A673 (cell line): ENCODE results near the gene IL17A. TPM values are rescaled to one million over a fixed set of nuclear protein-coding genes. Genes with fewer than 3 reads are reported as not detected.

Experiments
- BruUV-seq: library from RNA; stranded (reverse); fragments of 400-500 nt; replicated peaks from 2 replicates; lab custom pipeline; 2021; lab: Mats Ljungman, UMichigan
- CTCF ChIA-PET: fragments of 300-600 bp; sonication (Branson Sonifier 250); formaldehyde crosslinking; loops from one replicate; lab custom pipeline; 2022; ENCODE audit warnings: antibody characterized with exemption; lab: Charles Lee
- POLR2A ChIA-PET: fragments of 300-600 bp; sonication (Branson Sonifier 250); formaldehyde crosslinking; loops from one replicate; lab custom pipeline; 2022; ENCODE audit warnings: antibody characterized with exemption; ENCODE audit not compliant: low non-redundant PET; lab: Charles Lee
- DNase-seq: peaks from one replicate; pipeline ENCODE4 v3.0.0-alpha.2; 2015; ENCODE audit warnings: low spot score
- H3K27ac ChIP-seq: fragments of 200-600 bp; sonication (generic); 2 replicates; pipeline ENCODE4 v1.5.1; 2016; ENCODE audit warnings: mixed run types, low read depth, mild to moderate bottlenecking, mixed read lengths, antibody characterized with exemption, low read length; ENCODE audit not compliant: poor library complexity, severe bottlenecking
- H3K27me3 ChIP-seq: fragments of 200-600 bp; sonication (generic); replicated peaks from 2 replicates; pipeline ENCODE4 v1.6.1; 2017; ENCODE audit warnings: mixed run types, low read depth, mild to moderate bottlenecking, mixed read lengths, antibody characterized with exemption, low read length; ENCODE audit not compliant: insufficient read depth, poor library complexity
- H3K36me3 ChIP-seq: fragments of 200-600 bp; sonication (generic); 2 replicates; pipeline ENCODE4 v1.6.1; 2016; ENCODE audit warnings: mixed run types, mild to moderate bottlenecking, mixed read lengths, antibody characterized with exemption, low read length; ENCODE audit not compliant: insufficient read depth, poor library complexity, severe bottlenecking
- H3K4me1 ChIP-seq: fragments of 200-600 bp; sonication (generic); 2 replicates; pipeline ENCODE4 v1.6.1; 2017; ENCODE audit warnings: mixed run types, mild to moderate bottlenecking, mixed read lengths, antibody characterized with exemption, low read length; ENCODE audit not compliant: insufficient read depth, poor library complexity, severe bottlenecking
- H3K4me3 ChIP-seq: fragments of 200-600 bp; sonication (generic); 2 replicates; pipeline ENCODE4 v1.5.1; 2016; ENCODE audit warnings: low read depth, mixed run types, mild to moderate bottlenecking, mixed read lengths, low read length; ENCODE audit not compliant: poor library complexity, severe bottlenecking
- H3K9me3 ChIP-seq: fragments of 200-600 bp; sonication (generic); 2 replicates; pipeline ENCODE4 v1.6.1; 2016; ENCODE audit warnings: mixed run types, low read depth, mild to moderate bottlenecking, mixed read lengths, antibody characterized with exemption, low read length; ENCODE audit not compliant: poor library complexity, severe bottlenecking
- CTCF ChIP-seq: fragments of 300-800, 200-600 bp; sonication (generic); conservative IDR thresholded peaks from 2 replicates; pipeline ENCODE4 v1.5.1; 2017; ENCODE audit warnings: low read depth, mild to moderate bottlenecking, antibody characterized with exemption, low read length, moderate library complexity, mixed read lengths
- EZH2 ChIP-seq: fragments of 200-600 bp; sonication (generic); IDR thresholded peaks from 2 replicates; pipeline ENCODE4 v1.6.1; 2017; ENCODE audit warnings: borderline replicate concordance, low read depth, mild to moderate bottlenecking, mixed read lengths, antibody characterized with exemption, low read length; ENCODE audit not compliant: poor library complexity, severe bottlenecking
- intact Hi-C: fragments of 100-400 bp; cut with micrococcal nuclease; formaldehyde crosslinking; loops from one replicate; pipeline ENCODE4 v1.10.0; 2022; ENCODE audit not compliant: unreplicated experiment
- total RNA-seq: library from RNA; stranded (reverse); gene quantifications from 2 replicates; pipeline ENCODE4 v1.2.3, GENCODE V29; 2021

IL17A gene
- total RNA-seq, 1 experiment from 2014 or later, result not detected

GRCh38 chr6:52221302-52221701 lies 35.1 kb downstream of the IL17A start:
- DNase-seq, result no peak
- Histone ChIP-seq H3K36me3 (no peaks in the 10 kb centered on the region), H3K27ac (no peak overlapping the region), H3K4me3 (no peak overlapping the region), H3K4me1 (no peaks in the 10 kb centered on the region), H3K9me3 (no peaks in the 10 kb centered on the region), H3K27me3 (no peaks in the 10 kb centered on the region)
- no TSS peak for BruUV-seq
- POLR2A ChIA-PET, result no interaction called here
- TF ChIP-seq EZH2 (no peak), CTCF (no peak)
- intact Hi-C loops, result no loop called here
- CTCF ChIA-PET, result no interaction called here

- Histone ChIP-seq H3K9me3 (no peaks in the 10 kb centered on the region), H3K4me1 (peaks cover under 1% of the 10 kb centered on the region), H3K36me3 (no peaks in the 10 kb centered on the region), H3K4me3 (no peak overlapping the region), H3K27ac (no peak overlapping the region), H3K27me3 (no peaks in the 10 kb centered on the region)
- TF ChIP-seq CTCF, result no peak
- TF ChIP-seq EZH2, result no peak
- DNase-seq, result no peak
- intact Hi-C loops, result no loop called here
- CTCF ChIA-PET, result no interaction called here
- no TSS peak for BruUV-seq
- POLR2A ChIA-PET, result no interaction called here
These were observed 41.3 kb downstream of the IL17A start for GRCh38 chr6:52227495-52227894.

GRCh38 chr6:52230685-52231084 lies 44.5 kb downstream of the IL17A start:
- intact Hi-C loops, result loop anchor here (10.0 kb wide), 1 partner anchor 376 kb away; no protein-coding TSS in a partner anchor
- Histone ChIP-seq H3K4me1 (peaks cover 16% of the 10 kb centered on the region), H3K4me3 (no peak overlapping the region), H3K36me3 (no peaks in the 10 kb centered on the region), H3K9me3 (no peaks in the 10 kb centered on the region), H3K27ac (no peak overlapping the region), H3K27me3 (no peaks in the 10 kb centered on the region)
- BruUV-seq, result no TSS peak
- CTCF ChIA-PET, result no interaction called here
- TF ChIP-seq EZH2 (no peak), CTCF (no peak)
- no peak for DNase-seq
- POLR2A ChIA-PET, result interaction anchor here (0.6 kb wide), 1 partner anchor 23 kb away, joined by 5 read pairs; no protein-coding TSS in a partner anchor
